GM18519 (cell line): ENCODE data around the gene XXYLT1.

Source experiments
- ATAC-seq: cut with Tn5 transposase; IDR thresholded peaks from one replicate; pipeline ENCODE4 v1.9.1; 2021; ENCODE audit warnings: mild to moderate bottlenecking, moderate library complexity; ENCODE audit not compliant: unreplicated experiment, low FRiP score

Gene XXYLT1

DNA sequence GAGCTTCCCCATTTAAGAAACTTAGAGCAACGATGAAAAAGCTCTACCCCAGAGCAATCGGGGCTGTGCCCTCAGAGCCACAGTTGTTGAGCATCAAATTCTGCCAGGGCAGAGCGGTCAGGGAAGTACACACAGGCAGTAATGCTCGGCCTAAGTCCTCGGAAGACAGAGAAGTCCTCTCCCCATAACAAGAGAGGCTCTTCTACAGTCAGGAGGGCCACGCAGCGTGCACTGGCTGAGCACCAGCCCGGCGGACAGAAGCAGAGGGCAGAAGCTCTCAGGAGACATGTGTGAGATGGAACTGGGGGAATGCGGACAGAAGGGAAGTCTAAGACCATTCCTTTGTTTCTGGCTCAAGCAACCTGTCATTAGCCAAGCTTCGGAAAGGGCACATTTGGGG is 95.9 kb downstream of the XXYLT1 start:
- no peak for ATAC-seq

DNA sequence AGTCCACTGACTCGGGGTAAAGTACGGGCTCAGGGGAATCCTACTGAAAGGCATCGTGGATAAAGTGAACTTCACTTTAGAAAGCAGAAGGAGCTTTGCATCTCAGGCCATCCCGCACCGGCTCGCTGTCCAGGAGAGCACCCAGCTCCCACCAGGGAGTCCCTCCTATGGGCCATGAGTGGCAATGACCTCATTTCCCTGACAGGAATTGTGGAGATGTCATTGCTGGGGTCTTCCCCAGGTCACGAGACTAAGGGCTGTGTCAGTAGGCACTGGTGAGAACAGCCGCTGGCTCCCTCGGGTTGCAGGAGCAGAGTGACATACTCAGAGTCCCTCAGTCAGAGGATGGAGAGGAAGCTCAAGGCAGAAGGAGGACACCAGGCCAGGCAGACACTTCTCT is 97.3 kb downstream of the XXYLT1 start:
- no peak for ATAC-seq

DNA sequence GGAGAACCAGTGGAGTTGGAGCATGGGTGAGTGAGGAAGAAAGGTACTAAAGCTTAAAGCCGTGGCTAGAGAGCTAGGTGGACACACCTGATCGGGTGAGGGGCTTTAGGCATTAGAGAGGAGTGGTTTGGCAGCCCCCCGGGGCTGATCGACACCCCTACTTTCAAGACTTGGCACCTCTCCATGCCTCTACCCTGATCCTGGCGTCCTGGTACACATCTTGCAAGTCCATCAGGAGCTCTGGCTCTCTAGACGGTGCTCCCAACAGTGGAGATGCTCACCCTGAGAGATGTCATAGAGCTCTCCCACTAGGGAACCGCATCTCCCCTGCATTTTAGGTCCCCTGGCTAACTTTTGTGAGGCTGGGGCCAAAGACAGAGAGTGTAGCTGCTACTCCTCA is 98.1 kb downstream of the XXYLT1 start:
- ATAC-seq, result no peak

DNA sequence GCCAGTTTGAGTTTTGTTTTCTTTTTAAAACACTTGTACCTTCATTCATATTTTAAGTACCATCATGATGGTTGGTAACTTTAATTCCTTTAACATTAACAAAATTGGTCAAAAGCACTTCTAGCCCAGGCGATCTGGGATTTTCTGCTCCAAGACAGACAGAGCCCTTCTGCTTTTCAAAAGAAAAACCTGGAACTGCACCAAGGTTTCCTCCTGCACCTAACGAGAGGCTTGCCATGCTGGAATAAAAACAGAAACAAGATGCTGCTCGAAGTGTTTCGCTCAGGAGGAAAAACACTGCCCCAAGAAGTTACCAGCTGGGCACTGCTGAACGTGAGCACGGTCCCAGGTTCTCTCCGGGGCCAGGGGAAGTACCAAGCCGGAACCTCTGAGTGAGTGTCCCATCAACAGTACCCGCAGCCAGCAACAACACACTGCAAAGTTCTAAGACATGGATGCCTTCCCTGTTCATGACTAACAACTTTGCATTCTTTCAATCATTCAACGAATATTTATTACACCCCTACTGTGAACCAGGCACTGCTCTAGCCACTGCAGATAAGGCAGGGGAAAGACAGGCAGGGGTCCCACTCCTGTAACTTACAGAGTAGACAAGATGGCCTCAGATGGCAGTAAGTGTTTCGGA is 98.8 kb downstream of the XXYLT1 start:
- no peak for ATAC-seq

DNA sequence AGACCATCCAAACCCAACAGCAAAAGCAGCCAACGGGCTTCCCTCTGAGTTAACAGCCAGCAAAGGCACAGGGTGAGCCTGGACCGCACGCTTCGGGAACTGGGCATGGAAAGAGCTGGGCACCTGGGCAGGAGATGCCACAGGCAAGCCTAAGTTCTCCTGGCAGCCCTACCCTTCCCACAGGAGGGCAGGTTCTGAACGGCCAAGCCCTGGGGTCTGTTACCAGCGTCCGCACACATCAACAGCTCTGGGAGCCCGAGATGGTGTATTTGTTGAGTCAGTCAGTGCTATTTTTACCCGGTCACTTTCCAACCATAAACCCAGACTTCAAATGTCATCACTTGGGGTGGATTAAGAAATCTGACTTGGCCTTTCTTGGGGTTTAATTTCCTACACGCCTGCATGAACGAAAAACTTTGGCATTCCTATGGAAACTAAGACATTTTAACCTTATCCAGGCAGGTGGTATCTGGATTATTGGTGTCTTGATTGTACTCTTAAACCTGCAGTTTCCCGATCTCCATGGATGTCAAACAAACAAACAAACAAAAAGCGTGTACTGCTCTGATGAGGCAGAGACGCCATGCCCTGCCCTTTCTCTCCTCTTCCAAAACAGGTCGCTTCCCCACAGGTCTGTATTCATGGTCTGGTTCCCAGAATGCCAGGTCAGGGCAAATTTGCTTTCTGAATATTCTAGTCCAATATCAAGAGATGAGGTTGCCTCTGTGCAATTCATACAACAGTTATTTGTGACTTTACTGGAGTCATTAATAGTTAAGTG is 99.7 kb downstream of the XXYLT1 start:
- ATAC-seq, result no peak

DNA sequence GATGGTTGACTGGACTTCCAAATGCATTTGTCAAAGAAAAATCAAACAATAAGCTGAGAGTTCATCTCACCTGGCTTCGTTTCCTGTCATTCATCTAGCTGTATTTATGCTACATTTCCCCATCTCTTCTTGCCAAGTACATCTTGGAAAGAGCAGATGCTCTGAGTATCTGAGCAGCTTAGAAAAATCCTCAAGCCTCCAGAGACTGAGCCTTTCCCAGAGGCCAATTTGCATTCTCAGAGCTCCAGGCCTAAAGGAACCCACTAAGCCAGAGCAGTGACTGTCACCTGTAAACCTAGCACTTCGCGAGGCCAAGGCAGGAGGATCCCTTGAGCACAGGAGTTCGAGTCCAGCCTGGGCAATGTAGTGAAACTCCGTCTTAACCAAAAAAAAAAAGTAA is 100.5 kb downstream of the XXYLT1 start:
- ATAC-seq, result no peak

DNA sequence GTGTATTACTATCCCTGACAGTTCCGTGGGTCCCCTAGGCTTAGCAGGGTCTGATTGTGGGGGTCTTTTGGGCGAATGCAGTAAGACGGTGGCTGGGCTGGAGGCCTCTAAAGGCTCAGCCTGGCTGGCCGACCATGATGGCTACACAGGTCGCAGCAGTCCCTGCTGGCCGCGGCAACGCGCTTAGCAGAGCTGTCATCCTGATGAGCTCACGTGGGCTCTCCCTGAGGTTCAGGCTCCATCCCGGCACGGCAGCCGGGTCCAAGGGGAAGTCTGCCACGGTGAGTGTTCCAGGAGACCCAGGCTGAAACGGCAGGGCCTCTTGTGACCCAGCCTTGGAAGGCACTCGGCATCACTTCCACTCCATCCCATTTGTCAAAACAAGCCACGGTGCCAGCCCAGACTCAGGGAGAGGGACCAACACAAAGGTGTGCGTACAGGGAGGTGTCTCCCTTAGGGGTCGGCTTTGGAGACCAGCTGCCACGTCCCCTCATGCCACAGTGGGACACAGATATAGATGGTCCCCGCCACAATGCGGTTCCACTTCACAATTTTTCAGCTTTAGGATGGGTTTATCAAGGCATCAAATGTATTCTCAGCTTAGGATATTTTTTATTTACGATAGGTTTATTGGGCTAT is 101.8 kb downstream of the XXYLT1 start:
- ATAC-seq, result no peak

DNA sequence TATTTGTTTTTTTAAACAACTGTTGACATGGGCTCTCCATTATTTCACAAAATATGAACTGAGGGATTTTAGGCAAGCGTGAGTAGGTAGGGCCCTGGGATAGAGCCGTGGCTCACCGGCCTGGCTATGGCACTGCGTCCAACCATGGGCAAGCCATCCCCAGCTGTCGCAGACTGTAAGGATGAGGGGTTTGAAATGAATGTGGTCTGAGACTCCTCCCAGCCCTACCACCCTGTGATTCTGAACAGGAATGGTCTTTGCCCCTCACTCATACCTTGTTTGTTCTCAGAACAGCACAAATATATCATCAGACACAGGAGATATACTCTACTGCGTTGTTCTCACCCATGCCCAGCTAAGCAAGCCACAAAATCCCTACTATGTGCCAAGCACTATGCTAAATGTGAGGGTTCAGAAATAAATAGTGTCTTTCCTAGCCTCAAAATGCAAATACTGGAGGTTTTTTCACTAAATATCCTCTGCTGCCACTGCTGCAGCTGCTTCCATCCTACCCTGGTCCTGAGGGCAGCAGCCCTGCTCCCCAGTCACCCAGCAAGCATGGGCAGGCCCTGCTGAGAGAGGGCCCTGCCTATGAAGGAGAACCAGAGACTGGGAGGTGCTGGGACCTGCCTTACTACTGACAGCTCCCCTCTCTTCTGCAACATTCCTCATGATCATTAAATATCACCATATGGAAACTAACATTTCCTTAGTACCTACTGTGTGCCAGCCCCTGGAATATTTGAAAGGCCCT is 102.8 kb downstream of the XXYLT1 start:
- no peak for ATAC-seq

DNA sequence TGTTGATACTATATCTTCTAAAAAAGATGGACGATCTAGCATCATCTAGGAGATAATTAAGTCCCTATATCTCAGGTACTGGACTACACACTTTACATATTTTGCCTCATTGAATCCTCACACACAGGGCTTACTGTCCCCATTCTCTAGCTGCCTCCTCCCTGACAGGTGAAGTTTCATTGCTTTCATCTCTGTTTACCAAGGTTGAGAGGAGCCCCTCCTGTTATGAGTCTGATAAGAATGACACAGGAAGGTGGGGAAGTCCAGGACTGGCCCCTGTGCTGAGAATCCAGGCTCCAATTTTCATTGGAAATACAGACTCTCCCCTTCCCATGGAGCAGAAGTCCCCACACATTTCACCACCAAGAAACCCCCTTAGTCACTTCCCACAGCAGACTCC is 105.2 kb downstream of the XXYLT1 start:
- no peak for ATAC-seq

DNA sequence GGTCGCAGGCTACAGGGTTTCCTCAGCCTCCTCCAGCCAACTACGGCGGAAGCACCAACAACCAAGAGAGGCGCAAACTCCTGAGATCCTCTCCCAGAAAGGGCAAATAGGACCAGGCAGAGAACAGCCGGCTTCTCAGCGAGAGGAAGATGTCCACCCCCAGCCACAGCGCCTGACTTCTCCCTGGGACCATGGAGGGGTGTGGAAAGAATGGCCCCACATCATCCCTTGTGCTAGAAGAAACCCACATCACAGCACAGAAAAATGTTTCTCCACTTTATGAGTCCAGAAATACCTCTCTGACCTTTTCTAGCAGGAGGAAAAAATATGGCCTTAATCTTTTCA is 105.7 kb downstream of the XXYLT1 start:
- ATAC-seq, result no peak

DNA sequence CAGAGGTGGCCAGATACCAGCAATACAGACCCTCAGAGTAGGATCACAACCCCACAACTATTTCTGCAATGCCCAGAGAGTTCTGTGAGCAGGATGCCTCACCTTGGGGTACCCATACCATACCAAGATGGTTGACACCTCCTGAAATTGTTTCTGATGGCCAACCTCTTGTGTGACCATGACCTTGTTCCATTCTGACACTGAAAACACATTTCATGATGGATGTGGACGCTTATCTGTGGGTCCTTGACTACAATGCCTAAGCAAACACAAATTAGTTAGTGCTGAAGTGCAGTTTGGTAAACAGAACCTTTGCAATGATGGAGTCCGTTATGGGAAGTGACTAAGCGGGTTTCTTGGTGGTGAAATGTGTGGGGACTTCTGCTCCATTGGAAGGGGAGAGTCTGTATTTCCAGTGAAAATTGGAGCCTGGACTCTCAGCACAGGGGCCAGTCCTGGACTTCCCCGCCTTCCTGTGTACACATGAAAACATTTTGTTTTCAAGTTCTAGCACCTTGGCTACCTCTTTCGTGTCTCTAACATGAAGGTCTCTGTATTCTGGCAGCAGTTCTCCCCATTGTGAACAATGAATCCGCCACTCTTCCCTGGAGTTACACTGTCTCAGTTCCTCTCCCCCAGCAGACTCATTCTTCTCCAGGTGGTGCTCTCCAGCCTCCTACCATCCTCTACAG is 106.2 kb downstream of the XXYLT1 start:
- ATAC-seq, result no peak

DNA sequence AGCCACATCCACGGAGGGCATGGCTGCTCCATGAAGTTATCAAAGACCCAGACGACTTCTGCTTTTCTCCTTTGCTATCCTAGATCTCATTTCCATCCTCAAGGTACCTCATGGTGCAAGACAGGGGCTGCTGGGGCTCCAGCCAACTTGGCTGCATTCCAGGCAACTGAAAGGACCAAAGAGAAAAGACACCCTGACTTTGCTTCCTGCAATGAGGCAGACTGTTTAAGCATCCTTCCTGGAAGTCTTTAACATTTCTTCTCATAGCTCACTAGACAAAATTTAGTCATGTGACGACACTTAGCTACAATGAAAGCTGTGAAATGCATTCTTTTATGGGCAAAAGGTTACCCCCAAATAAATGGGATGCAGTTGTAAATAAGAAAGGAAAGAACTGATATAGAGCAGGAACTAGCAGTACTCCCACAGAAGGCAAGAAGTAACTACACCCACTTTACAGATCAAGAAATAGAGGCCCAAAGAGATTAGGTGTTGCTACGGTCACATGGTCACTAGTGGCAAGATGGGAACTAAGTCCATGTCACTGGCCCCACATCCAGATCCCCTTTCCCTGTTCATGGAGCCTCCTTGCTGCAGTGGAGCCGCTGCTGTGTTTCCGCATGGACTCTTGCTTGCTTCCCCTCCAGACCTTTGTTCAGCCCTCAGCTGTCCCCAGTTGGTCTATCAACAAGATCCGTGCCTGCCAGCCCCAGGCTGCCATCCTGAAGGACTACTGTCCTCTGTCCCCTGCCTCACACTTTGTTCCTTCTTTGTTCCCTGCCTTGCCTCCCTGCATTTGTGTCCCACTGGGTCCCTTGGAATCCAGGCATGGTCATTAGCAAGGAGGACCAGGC is 107.0 kb downstream of the XXYLT1 start:
- no peak for ATAC-seq

DNA sequence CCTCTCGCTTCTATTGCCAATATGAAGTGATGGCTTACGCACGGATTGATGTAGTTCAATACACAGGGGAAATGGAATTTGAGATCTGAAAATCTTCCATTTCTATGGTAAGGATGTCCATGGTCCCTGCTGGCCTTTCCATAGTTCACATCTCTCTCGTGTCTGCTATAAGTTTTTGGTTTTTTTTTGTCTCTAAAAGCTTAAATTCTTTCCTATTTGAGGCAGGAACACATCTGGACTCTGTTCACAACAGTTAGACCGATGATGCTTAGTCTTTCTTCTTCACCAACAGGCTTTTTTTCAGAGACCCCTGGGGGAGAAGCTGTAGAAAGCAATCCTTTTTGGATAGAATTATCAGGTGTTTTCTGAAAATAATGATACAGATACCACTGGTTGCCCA is 108.1 kb downstream of the XXYLT1 start:
- ATAC-seq, result no peak

DNA sequence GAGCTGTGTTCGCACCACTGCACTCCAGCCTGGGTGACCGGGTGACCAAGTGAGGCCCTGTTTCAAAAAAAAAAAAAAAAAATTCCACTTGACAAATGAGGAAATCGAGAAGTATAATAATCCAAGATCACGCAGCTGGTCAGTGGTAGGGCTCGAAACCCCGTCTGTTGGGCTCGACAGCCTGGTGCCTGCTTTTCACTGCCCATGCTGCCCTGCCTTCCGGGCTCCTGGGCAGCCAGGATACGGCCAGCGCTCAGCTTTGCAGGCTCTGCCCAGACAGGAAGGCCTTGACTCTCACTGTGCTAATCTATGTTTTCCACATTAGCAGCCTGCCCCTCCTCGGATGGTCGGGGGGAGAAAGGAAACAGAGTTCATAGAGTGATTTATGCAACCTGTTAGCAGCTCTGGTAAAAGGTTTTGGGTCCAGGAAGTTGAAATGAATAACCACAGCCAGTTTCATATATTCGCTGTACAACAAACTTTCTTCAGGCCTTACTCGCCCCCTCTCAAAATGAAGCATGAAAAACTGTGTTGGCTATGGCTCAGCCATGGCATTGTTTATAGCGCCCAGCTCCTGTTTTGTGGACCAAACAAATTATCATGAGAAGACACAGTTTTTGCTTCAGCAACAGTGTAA is 108.8 kb downstream of the XXYLT1 start:
- ATAC-seq, result no peak

DNA sequence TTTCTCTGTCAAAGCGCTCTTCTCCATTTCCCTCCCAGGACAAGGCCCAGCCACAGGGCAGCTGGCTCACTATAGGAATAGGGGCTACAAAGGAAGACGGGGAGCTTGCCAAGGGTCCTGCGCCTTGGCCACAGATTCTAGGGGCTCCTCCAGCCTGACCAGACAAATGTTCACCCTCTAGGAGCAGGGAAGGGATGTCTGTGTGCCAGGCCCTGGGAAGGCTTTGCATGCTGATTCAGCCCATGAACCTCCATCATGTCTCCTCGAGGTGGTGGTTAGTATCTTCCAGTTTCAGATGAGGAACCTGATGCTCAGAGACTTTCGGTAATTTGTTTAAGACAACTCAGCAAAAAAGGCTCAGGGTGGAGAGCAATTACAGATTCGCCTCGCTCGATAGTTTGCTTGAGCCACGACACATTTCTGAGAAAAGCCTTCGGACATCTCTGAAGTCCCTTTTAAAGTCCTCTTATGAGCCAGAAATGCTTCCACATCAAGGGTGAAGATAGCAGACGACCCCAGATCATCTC is 110.0 kb downstream of the XXYLT1 start:
- ATAC-seq, result no peak

DNA sequence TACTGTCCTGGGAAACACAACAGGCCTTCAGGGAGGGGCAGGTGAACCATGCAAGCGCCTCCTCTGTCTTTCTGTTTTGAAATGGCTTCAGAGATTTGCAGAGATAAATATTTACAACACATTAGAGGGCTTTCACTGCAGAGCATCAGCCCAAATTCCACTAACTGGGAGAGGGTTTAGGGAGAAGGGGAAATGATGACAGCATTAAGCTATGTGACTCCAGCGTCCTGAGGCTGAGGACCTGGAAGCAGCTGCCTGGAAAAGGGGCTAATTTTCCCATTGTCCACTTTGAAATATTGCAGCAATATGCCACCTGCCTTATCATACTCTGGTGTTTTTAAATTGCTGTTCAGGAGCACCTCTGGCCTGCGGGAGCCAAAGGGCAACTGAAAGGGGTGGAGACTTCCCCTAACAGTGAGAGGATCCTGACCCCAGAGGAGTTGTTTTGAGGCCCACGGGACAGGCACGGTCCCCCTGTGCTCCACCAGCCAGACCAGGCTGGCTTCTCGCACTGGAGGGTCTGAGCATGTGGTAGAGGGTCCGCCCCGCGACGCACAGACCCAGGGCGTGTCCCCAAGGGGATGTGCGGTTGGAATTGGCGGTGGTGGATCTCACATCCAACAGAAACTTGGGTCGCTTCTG is 110.6 kb downstream of the XXYLT1 start:
- no peak for ATAC-seq

DNA sequence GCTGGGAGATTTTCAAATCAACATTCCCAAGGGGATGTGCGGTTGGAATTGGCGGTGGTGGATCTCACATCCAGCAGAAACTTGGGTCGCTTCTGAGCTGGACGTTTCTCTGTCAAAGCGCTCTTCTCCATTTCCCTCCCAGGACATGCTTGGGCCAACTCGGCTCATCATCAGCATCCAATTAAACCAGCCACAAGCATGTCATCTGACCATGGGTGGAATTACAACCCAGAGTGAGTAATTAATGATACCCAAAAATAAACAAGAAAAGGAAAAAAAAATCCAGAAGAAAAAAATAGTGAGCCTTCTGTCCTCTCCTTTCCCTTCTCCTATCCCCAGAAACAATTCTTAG is 111.2 kb downstream of the XXYLT1 start:
- no peak for ATAC-seq

DNA sequence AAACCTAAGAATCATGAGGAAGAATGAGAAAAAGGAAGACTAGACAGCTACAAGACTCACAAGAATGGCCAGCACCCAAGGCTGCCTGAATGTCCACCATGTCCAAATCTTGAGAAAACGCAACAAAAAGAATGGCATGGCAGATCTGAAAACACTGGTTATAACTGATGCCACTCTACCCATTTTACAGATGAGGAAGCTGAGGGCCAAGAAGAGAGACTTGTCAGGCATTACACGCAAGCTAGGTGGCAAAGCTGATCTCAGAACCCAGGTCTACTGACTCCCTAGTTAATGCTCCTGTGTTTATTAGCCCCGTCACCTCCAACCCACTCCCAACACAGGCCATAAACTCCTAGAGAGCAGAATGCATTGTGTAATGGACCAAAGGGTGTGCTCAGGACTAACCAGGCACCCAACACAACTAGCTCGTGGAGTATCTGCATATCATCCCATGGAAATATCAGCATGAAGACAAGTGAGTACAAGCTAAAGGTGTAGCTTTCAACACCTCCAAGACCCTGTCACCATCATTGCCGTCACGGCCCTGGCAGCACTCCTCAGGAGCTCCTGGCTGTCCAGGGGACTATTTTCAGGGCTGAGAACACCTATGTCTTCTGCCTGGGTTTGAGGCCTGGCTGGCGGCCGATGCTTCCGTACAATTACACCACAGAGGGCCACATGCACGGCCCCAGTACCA is 111.7 kb downstream of the XXYLT1 start:
- ATAC-seq, result no peak
